WTC11 (cell line): Measurements from ENCODE around the gene SREBF2.

ENCODE experiments used
- CBFB ChIP-seq: sonication (generic); formaldehyde crosslinking; IDR thresholded peaks from 2 replicates; pipeline ENCODE4 v1.8.1; 2022; ENCODE audit warnings: mild to moderate bottlenecking, low read depth, missing genetic modification reagents
- CREM ChIP-seq: sonication (generic); formaldehyde crosslinking; IDR thresholded peaks from 2 replicates; pipeline ENCODE4 v1.8.1; 2022; ENCODE audit warnings: mild to moderate bottlenecking, missing genetic modification reagents, moderate library complexity
- ETV6 ChIP-seq: sonication (generic); formaldehyde crosslinking; IDR thresholded peaks from 2 replicates; pipeline ENCODE4 v1.8.1; 2022; ENCODE audit warnings: mild to moderate bottlenecking, missing genetic modification reagents
- FOXK1 ChIP-seq: sonication (generic); formaldehyde crosslinking; IDR thresholded peaks from 2 replicates; pipeline ENCODE4 v1.8.0; 2022; ENCODE audit warnings: mild to moderate bottlenecking, moderate library complexity, missing genetic modification reagents
- NFE2L1 ChIP-seq: sonication (generic); formaldehyde crosslinking; IDR thresholded peaks from 2 replicates; pipeline ENCODE4 v1.8.1; 2023; ENCODE audit warnings: missing genetic modification reagents
- PREB ChIP-seq: sonication (generic); formaldehyde crosslinking; IDR thresholded peaks from 2 replicates; pipeline ENCODE4 v1.8.1; 2022; ENCODE audit warnings: mild to moderate bottlenecking, missing genetic modification reagents, moderate library complexity, borderline replicate concordance
- TCF7 ChIP-seq: sonication (generic); formaldehyde crosslinking; IDR thresholded peaks from 2 replicates; pipeline ENCODE4 v1.8.0; 2022; ENCODE audit warnings: mild to moderate bottlenecking, low read depth, missing genetic modification reagents, moderate library complexity
- TEAD4 ChIP-seq: sonication (generic); formaldehyde crosslinking; IDR thresholded peaks from 2 replicates; pipeline ENCODE4 v1.8.0; 2022; ENCODE audit warnings: mild to moderate bottlenecking, missing genetic modification reagents
- ZNF232 ChIP-seq: sonication (generic); formaldehyde crosslinking; IDR thresholded peaks from 2 replicates; pipeline ENCODE4 v1.8.0; 2022; ENCODE audit warnings: mild to moderate bottlenecking, missing genetic modification reagents
- TF ChIP-seq, protein P1 (sequence below): fragments of 200-600 bp; IDR thresholded peaks from 2 replicates; pipeline ENCODE4 v1.8.0; 2022; ENCODE audit warnings: antibody characterized with exemption
- TF ChIP-seq, protein P2 (sequence below): sonication (generic); formaldehyde crosslinking; IDR thresholded peaks from 2 replicates; pipeline ENCODE4 v1.8.0; 2022; ENCODE audit warnings: mild to moderate bottlenecking, missing genetic modification reagents
- TF ChIP-seq, protein P3 (sequence below): sonication (generic); formaldehyde crosslinking; IDR thresholded peaks from 2 replicates; pipeline ENCODE4 v1.8.0; 2022; ENCODE audit warnings: mild to moderate bottlenecking, missing genetic modification reagents
- TF ChIP-seq, protein P4 (sequence below): sonication (generic); formaldehyde crosslinking; IDR thresholded peaks from 2 replicates; pipeline ENCODE4 v1.8.1; 2023; ENCODE audit warnings: mild to moderate bottlenecking, missing genetic modification reagents, moderate library complexity
- TF ChIP-seq, protein P5 (sequence below): sonication (generic); formaldehyde crosslinking; IDR thresholded peaks from 2 replicates; pipeline ENCODE4 v1.8.0; 2022; ENCODE audit warnings: mild to moderate bottlenecking, missing genetic modification reagents

DNA sequence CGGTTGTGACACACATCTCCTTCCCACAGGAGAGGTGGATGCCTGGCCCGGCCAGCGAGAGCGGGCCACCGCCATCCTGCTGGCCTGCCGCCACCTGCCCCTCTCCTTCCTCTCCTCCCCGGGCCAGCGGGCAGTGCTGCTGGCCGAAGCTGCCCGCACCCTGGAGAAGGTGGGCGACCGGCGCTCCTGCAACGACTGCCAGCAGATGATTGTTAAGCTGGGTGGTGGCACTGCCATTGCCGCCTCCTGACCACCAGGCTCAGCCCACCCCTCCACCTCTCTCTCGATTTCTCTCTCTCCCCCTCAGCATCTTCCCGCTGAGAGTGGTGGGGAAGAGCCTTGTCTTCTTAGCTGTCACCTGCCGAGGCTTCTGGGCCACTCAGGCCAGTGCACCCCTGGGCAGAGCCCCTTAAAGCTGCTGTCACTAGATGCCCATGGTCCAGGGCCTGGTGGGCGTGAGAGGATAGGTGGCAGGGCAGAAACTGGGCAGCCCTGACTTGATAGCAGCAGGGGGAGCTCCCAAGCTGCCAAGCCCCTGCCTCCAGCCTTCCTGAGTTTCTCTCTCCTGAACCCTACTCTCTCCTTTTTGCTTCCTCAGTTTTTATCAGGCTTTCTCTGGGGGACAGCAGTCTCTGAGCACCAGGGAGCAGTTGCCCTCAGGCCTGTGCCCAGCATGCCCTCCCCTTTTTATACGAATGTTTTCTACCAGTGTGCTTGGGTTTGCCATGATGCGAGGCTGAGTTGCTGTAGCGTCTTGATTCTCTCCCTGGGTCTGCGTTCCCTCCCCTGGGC, 72.7 kb downstream of the SREBF2 start:
- no peak for TF ChIP-seq TCF7 (CRISPR knock-in tag)
- TF ChIP-seq, protein P1, sequence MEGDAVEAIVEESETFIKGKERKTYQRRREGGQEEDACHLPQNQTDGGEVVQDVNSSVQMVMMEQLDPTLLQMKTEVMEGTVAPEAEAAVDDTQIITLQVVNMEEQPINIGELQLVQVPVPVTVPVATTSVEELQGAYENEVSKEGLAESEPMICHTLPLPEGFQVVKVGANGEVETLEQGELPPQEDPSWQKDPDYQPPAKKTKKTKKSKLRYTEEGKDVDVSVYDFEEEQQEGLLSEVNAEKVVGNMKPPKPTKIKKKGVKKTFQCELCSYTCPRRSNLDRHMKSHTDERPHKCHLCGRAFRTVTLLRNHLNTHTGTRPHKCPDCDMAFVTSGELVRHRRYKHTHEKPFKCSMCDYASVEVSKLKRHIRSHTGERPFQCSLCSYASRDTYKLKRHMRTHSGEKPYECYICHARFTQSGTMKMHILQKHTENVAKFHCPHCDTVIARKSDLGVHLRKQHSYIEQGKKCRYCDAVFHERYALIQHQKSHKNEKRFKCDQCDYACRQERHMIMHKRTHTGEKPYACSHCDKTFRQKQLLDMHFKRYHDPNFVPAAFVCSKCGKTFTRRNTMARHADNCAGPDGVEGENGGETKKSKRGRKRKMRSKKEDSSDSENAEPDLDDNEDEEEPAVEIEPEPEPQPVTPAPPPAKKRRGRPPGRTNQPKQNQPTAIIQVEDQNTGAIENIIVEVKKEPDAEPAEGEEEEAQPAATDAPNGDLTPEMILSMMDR: no peak
- TF ChIP-seq, protein P2, sequence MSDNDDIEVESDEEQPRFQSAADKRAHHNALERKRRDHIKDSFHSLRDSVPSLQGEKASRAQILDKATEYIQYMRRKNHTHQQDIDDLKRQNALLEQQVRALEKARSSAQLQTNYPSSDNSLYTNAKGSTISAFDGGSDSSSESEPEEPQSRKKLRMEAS (CRISPR knock-in tag): no peak
- TF ChIP-seq NFE2L1 (CRISPR knock-in tag): no peak
- TF ChIP-seq PREB (CRISPR knock-in tag): no peak
- TF ChIP-seq ETV6: no peak
- TF ChIP-seq, protein P3, sequence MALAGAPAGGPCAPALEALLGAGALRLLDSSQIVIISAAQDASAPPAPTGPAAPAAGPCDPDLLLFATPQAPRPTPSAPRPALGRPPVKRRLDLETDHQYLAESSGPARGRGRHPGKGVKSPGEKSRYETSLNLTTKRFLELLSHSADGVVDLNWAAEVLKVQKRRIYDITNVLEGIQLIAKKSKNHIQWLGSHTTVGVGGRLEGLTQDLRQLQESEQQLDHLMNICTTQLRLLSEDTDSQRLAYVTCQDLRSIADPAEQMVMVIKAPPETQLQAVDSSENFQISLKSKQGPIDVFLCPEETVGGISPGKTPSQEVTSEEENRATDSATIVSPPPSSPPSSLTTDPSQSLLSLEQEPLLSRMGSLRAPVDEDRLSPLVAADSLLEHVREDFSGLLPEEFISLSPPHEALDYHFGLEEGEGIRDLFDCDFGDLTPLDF (CRISPR knock-in tag): no peak
- no peak for TF ChIP-seq CREM (CRISPR knock-in tag)
- TF ChIP-seq TEAD4 (CRISPR knock-in tag): no peak
- no peak for TF ChIP-seq ZNF232
- TF ChIP-seq, protein P4, sequence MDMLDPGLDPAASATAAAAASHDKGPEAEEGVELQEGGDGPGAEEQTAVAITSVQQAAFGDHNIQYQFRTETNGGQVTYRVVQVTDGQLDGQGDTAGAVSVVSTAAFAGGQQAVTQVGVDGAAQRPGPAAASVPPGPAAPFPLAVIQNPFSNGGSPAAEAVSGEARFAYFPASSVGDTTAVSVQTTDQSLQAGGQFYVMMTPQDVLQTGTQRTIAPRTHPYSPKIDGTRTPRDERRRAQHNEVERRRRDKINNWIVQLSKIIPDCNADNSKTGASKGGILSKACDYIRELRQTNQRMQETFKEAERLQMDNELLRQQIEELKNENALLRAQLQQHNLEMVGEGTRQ (CRISPR knock-in tag): no peak
- no peak for TF ChIP-seq FOXK1 (CRISPR knock-in tag)
- TF ChIP-seq, protein P5, sequence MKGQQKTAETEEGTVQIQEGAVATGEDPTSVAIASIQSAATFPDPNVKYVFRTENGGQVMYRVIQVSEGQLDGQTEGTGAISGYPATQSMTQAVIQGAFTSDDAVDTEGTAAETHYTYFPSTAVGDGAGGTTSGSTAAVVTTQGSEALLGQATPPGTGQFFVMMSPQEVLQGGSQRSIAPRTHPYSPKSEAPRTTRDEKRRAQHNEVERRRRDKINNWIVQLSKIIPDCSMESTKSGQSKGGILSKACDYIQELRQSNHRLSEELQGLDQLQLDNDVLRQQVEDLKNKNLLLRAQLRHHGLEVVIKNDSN: no peak
- no peak for TF ChIP-seq CBFB (CRISPR knock-in tag)
